Activated CD8-positive, alpha-beta memory T cell treated with anti-CD3 and anti-CD28 coated beads for 4 hours (primary cell): ENCODE results near the gene ST8SIA5.

Experiments
- DNase-seq, 2 donors: peaks; one replicate each; pipeline ENCODE4 v3.0.0-alpha.2; 2020; ENCODE audit warnings: low read depth in 2 of 2

The ST8SIA5 gene

GRCh38 chr18:46740046-46740445, 16.8 kb downstream of the ST8SIA5 start:
- DNase-seq = no peak

GRCh38 chr18:46738491-46738890, 18.4 kb downstream of the ST8SIA5 start:
- DNase-seq = no peak

GRCh38 chr18:46736736-46737135, 20.1 kb downstream of the ST8SIA5 start:
- no peak for DNase-seq

- DNase-seq = no peak
Observed at GRCh38 chr18:46736135-46736534, 20.7 kb downstream of the ST8SIA5 start.

- no peak for DNase-seq
Observed at GRCh38 chr18:46734981-46735380, 21.9 kb downstream of the ST8SIA5 start.

GRCh38 chr18:46733872-46734271, 23.0 kb downstream of the ST8SIA5 start:
- DNase-seq = no peak

DNA sequence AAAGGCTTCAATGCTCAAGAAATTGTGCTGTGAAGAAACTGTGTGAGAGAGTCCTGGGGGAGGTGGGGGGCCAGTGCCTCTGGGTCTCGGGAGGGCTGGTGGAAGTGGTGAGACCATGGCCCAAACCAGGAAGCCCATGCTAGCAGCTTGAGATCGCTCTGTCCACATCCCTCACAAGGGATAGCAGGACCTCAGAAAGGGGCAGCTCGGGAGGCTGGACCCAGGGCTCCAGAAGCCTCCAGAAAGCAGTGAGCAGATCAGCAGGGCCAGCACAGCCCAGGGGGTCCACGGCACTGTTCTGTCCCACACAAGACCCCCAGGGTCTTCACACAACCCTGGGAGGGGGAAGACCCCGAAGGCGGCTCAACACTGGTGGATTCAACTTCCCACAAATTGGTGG, 24.1 kb downstream of the ST8SIA5 start:
- DNase-seq = no peak

- DNase-seq = no peak
Observed at GRCh38 chr18:46732201-46732600, 24.7 kb downstream of the ST8SIA5 start.

- DNase-seq = no peak
Observed at GRCh38 chr18:46731316-46731715, 25.5 kb downstream of the ST8SIA5 start.

DNA sequence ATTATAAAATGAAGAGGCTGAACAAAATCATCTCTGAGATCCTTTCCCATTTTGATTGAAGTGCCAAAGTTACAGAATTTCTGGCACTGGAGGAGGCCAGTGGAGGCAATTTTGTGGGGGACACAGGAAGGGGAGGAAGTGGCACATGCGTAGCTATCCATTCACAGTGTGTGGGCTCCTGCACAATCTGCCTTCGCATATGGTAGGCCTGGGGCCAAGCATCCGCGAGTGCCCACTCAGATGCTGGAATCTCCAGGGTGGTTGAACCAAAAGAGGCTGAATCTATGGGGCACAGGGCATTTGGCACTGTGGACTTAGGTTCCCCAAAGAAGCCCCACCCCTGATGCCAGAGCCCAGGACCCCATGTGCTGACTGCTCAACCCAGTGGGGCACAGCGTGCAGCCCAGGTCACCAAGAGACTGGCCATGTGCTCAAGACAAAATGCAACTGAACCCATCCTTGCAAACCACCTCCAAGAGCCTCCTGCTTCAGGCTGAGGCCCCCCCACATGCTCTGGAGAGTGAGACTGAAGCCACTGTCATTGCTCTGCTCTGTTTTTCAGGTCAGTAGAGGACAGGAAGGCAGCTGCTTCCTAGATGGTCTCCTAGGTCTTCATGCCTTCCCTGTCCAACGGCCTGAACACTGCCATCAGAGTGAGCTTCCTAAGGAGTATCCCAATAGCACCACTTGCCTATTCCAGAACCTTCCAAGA, 28.5 kb downstream of the ST8SIA5 start:
- DNase-seq = no peak

DNA sequence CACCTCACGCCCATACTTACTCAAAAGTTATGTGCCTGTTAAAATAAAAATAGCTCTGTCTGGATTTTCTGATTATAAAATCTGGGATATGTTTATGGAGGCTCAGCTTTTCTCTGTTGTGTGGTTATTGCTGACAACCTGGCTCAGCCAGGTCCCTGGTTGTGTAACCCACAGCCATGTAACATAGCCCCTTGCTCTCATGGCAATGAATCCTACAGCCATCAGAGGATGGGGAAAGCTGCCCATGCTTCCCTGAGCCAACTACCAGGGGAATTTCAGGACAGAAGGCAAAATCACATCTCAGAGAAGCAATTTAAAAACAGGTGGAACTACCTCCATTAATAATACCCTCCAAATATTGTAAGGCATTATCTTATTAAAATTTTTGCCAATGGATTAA, 29.7 kb downstream of the ST8SIA5 start:
- DNase-seq = no peak

DNA sequence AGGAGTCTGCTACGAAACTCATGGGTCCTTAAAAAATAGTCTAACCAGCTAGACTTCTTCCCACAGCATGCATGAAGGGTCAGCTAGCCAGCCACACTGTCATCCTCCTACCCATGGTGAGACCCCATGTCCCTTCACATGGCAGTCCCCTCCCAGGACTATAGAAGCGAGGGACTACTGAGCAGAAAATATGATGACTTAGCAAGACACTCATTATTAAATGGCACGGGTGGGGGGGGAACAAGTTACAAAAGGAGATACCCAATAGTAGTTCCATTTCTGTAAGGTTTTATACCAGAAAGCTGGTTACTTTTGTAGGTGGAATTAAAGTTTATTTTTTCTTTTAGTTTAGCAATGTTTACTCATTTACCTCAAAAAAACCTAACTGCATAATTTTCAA, 31.5 kb downstream of the ST8SIA5 start:
- no peak for DNase-seq

GRCh38 chr18:46723856-46724415, 32.9 kb downstream of the ST8SIA5 start:
- no peak for DNase-seq

- no peak for DNase-seq
Observed at GRCh38 chr18:46722051-46722450, 34.8 kb downstream of the ST8SIA5 start.

GRCh38 chr18:46721331-46721730, 35.5 kb downstream of the ST8SIA5 start:
- DNase-seq = no peak

DNA sequence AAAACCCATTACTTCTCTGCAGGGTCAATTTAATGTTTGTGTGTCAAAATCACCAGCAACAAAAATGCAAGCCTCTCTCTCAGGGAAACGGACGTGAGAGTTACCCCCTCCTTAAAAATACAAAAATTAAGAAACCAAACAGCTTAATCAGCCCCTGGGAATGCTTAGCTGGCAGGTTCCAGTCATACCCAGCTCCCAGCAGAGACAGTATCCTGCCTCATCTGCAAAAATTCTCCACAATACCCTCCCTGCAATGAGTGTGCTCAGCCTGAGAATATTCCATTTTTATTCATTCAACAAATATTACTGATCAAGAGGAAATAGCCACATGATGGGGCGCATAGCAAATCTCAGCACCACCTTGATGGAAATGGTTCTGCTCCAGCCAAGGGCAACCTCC, 36.3 kb downstream of the ST8SIA5 start:
- DNase-seq = no peak

DNA sequence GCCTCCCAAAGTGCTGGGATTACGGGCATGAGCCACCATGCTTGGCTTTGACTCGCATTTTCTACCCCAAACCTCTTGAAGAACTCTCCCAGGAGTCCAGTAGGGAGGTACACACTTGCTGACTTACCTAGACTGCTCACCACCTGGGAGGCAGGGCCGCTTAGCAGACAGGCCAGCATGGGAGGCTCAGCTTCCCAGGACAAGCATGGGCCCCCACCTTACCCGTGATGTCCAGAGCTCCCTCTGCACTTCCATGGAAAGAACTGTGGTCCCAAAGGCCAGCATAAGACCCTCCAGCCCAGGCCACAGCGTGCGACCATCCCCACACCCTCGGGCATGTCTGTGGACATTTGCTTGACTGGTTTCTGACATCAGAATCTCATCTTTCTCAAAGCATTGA, 36.8 kb downstream of the ST8SIA5 start:
- no peak for DNase-seq

GRCh38 chr18:46719388-46719787, 37.5 kb downstream of the ST8SIA5 start:
- no peak for DNase-seq

- no peak for DNase-seq
Observed at GRCh38 chr18:46718501-46719341, 38.1 kb downstream of the ST8SIA5 start.

- DNase-seq = no peak
Observed at GRCh38 chr18:46716827-46717226, 40.0 kb downstream of the ST8SIA5 start.

DNA sequence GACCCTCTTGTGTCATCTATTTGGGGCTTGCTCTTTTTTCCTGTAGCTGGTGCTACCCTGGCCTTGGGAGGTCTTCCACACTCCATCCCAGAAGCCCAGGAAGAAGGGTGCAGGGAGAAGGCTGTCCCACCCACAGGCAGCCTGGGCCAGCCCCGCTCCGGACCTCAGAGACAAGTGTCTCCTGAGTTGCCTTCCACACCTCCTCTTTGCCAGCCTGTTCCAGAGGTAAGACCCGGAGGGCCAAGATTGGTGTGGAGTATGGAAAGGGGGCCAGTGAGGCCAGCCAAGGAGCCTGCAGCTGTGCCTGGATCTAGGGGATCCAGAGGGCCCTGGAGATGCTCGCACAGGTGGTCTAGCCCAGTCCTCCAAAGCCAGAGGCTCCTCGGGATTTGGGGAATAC, 40.5 kb downstream of the ST8SIA5 start:
- no peak for DNase-seq

DNA sequence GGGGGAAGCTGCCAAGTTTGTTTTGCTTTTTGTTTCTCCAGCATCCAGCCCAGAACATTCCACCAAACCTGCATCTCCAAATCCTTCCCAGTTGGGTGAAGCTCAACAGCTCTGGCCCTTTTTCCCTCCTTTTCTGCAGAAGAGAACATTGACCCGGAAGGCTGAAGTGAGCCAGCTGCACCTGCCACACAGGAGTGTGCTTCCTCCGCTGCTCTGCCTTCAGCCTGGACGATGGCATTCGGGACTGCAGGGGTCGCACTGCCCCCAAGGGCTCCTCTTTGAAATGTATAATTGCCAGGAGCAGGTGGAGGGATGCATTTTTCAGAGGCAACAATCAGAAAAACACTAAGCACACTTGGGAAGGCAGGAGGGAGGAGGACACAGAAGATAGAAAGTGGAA, 41.8 kb downstream of the ST8SIA5 start:
- no peak for DNase-seq

DNA sequence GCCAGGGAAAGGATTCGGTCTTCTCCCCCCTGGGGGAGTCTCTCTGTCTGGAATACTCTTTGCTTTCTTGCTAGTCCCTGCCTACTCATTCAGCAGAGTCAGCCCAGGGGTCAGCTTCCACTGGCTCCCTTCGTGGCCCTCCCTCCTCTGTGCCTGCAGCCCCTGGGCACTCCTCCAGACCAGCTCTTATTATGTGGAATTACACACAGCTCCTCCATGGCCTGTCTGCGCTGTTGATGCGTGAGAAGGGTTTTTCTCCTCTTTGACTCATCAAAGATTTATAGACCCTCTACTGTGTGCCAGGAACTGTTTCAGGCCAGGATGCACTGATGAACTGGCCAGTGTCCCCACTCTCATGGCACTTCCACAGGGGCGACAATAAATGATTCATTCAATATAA, 44.4 kb downstream of the ST8SIA5 start:
- DNase-seq = no peak
